Tibial artery (tissue), 4 donors: Measurements from ENCODE around the gene SCIN.

Experiments
- DNase-seq, 2 donors: peaks; one replicate each; pipeline ENCODE4 v3.0.0-alpha.2; 2019
- H3K27ac ChIP-seq, 2 donors: fragments of 200-600 bp; sonication (generic) in 1 of 2; 1 replicate in 1 of 2; 2 replicates in 1 of 2; pipeline ENCODE4 v1.5.1; 2018 to 2019; ENCODE audit warnings: mild to moderate bottlenecking in 1 of 2
- H3K27me3 ChIP-seq, 2 donors: fragments of 200-600 bp; sonication (generic) in 1 of 2; one replicate each; pipeline versions ENCODE4 v1.5.1 to v1.6.0; 2016 to 2019
- H3K36me3 ChIP-seq, 3 donors: fragments of 200-600 bp; sonication (generic) in 2 of 3; one replicate each; pipeline ENCODE4 v1.5.1; 2016 to 2019; ENCODE audit warnings: mild to moderate bottlenecking in 2 of 3
- H3K4me1 ChIP-seq, 4 donors: fragments of 200-600 bp; sonication (generic) in 2 of 4; 1 replicate in 3 of 4; 2 replicates in 1 of 4; pipeline ENCODE4 v1.5.1; 2016 to 2019
- H3K4me3 ChIP-seq, 2 donors: fragments of 200-600 bp; sonication (generic) in 1 of 2; 1 replicate in 1 of 2; 2 replicates in 1 of 2; pipeline ENCODE4 v1.5.1; 2018 to 2019; ENCODE audit warnings: mild to moderate bottlenecking in 2 of 2
- H3K9me3 ChIP-seq, 3 donors: fragments of 200-600 bp; sonication (generic) in 1 of 3; one replicate each; pipeline ENCODE4 v1.5.1; 2016 to 2019
- intact Hi-C: fragments of 100-400 bp; cut with DNase I; formaldehyde crosslinking; loops from one replicate; pipeline ENCODE4 v1.15.0; 2023; ENCODE audit warnings: low total_unique reads
- TF ChIP-seq, protein P1 (sequence below), 2 experiments: fragments of 200-600 bp in 1 of 2; fragments of 450-650 bp in 1 of 2; IDR thresholded peaks; one replicate each; pipeline ENCODE4 v1.5.1; 2017 to 2019; ENCODE audit warnings: antibody characterized with exemption in 2 of 2, mild to moderate bottlenecking in 1 of 2, moderate library complexity in 1 of 2

The SCIN gene

DNA sequence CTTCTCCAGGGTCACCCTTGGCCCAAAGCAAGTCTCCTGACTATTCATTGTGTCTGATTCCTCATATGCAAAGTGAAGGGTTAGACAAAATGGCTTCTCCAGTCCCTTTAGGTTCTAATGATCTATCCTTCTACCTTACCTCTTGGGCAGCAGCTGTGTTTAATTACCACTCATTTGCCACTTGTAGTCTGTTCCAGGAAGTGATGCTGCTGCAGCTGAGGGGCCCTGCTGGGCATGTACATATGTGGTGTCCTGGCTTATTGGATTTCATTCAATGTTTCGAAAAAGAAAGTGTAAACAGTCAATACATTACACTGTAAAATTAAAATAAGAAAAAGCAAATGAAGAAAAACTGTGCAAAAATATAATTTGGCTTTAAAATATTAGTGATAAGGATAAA lies 36.6 kb downstream of the SCIN start:
- DNase-seq, result no peak
- Histone ChIP-seq H3K4me3 (no peak overlapping the region), H3K27me3 (no peaks in the 10 kb centered on the region), H3K4me1 (no peaks in the 10 kb centered on the region), H3K36me3 (no peaks in the 10 kb centered on the region), H3K9me3 (peaks cover 0 to 3% (median 0%) of the 10 kb centered on the region in 3 donors), H3K27ac (no peak overlapping the region)
- TF ChIP-seq, protein P1, sequence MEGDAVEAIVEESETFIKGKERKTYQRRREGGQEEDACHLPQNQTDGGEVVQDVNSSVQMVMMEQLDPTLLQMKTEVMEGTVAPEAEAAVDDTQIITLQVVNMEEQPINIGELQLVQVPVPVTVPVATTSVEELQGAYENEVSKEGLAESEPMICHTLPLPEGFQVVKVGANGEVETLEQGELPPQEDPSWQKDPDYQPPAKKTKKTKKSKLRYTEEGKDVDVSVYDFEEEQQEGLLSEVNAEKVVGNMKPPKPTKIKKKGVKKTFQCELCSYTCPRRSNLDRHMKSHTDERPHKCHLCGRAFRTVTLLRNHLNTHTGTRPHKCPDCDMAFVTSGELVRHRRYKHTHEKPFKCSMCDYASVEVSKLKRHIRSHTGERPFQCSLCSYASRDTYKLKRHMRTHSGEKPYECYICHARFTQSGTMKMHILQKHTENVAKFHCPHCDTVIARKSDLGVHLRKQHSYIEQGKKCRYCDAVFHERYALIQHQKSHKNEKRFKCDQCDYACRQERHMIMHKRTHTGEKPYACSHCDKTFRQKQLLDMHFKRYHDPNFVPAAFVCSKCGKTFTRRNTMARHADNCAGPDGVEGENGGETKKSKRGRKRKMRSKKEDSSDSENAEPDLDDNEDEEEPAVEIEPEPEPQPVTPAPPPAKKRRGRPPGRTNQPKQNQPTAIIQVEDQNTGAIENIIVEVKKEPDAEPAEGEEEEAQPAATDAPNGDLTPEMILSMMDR (IDR thresholded peaks at IDR 0.05), result no peak
- intact Hi-C loops, result no loop called here

DNA sequence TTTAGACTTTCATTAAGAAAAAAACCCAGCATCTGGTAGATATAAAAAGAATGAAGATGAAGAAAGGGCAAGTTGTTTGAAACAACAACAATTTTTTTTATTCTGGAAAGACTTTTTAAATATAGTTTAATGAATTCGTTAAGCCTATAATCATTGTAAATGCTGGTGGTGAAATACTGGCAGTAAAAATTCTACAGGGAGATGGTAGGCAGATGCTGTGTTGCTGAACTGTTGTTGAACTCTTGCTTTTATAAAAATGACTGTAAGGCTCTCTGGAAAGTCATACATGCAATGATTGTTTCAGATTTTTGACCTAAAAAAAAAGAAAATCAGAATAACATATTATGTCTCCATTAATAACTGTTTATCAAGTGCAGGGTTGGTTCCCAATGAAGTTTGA lies 39.0 kb downstream of the SCIN start:
- no peaks in the 10 kb centered on the region for H3K4me1 ChIP-seq
- intact Hi-C loops, result no loop called here
- H3K36me3 ChIP-seq, result no peaks in the 10 kb centered on the region
- H3K27me3 ChIP-seq, result no peaks in the 10 kb centered on the region
- H3K27ac ChIP-seq, result no peak overlapping the region
- H3K9me3 ChIP-seq, result no peaks in the 10 kb centered on the region
- TF ChIP-seq, protein P1 (IDR thresholded peaks at IDR 0.05), result no peak
- no peak for DNase-seq
- no peak overlapping the region for H3K4me3 ChIP-seq

DNA sequence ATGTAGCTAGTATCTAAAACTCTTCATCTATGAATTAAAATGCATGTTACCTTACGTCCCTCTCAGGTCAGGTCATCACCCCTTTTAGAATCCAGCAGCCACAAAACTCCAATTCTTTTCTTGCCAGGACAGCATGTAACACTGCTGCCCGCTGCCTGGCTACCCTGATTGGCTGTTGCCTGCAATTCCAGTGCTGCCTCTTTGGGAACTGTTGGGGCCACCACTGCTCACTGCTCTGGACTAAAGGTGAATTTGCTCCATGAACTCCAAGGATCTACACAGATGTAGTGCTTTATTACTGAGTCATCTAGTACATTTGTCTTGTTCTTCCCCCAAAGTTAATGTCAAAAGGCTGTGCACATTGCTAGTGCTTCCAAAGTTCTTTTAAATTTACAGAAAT lies 40.4 kb downstream of the SCIN start:
- Histone ChIP-seq H3K36me3 (no peaks in the 10 kb centered on the region), H3K27ac (no peak overlapping the region), H3K4me3 (no peak overlapping the region), H3K27me3 (no peaks in the 10 kb centered on the region), H3K4me1 (no peaks in the 10 kb centered on the region), H3K9me3 (no peaks in the 10 kb centered on the region)
- intact Hi-C loops, result no loop called here
- TF ChIP-seq, protein P1 (IDR thresholded peaks at IDR 0.05), result no peak
- DNase-seq, result no peak

DNA sequence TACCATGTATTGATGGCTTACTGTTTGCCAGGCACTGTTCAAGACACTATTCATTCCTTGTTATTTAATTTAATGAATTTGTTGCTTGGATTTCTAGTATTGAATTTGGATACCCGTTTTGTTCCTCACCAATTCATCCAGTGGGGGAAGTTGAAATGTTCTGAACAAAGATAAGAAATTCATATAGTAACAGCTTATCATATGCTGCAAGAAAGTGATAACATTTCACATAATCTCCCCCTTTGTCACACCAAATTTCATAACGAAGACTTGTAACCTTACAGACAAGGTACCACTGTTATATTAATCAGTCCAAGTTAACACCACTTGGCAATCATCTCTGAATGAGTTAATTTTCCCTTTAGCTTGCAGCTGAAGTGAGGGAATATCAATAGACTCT lies 42.1 kb downstream of the SCIN start:
- Histone ChIP-seq H3K27ac (no peak overlapping the region), H3K4me3 (no peak overlapping the region), H3K9me3 (no peaks in the 10 kb centered on the region), H3K4me1 (no peaks in the 10 kb centered on the region), H3K27me3 (no peaks in the 10 kb centered on the region), H3K36me3 (no peaks in the 10 kb centered on the region)
- TF ChIP-seq, protein P1 (IDR thresholded peaks at IDR 0.05), result no peak
- intact Hi-C loops, result no loop called here
- DNase-seq, result no peak

DNA sequence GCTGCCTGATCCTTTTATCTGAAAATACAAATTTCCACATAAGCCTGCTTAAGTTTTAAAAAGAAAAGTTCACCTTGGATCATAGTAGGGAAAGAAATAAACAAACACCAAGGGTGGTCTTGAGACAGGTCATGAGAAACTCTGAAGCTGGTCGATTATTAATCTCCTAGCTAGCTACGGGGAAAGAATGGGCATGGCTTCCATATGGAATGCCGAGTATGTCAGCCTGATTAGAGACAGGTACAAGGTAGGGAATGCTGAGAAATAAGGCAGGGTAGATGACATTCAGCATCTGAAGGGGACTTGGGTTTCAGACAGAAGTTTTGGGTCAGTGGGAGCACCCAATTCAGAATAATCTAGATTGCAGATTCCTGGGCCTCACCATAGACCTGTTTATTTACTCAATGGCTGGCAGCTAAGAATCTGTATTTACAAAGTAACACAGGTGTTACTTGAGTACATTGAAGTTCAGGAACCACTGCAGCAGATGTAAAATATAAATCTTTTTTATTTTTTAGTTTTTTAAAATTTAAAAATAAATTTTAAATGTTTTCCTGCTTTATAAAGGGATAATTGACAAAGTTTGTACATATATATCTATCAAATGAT lies 49.0 kb downstream of the SCIN start:
- no peaks in the 10 kb centered on the region for H3K4me1 ChIP-seq
- H3K9me3 ChIP-seq, result no peaks in the 10 kb centered on the region
- no peaks in the 10 kb centered on the region for H3K27me3 ChIP-seq
- no peak overlapping the region for H3K27ac ChIP-seq
- TF ChIP-seq, protein P1 (IDR thresholded peaks at IDR 0.05), result no peak
- intact Hi-C loops, result no loop called here
- no peaks in the 10 kb centered on the region for H3K36me3 ChIP-seq
- H3K4me3 ChIP-seq, result no peak overlapping the region
- no peak for DNase-seq

DNA sequence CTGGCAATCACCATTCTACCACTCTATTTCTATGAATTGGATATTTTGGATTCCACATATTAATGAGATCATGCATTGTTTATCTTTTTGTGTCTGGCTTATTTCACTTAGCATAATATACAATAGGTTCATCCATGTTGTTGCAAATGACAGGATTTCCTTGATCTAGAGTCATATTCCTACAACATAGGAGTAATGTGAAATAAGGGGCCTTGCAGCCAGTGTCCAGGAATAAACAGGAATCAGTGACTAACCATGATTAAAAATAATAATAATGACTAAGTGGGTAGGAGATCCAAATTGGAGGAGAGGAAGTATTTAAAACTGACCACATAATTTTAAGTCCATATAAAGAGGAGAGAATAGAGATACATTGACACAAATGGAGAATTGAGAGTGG lies 49.9 kb downstream of the SCIN start:
- no peak for DNase-seq
- intact Hi-C loops, result no loop called here
- no peaks in the 10 kb centered on the region for H3K27me3 ChIP-seq
- TF ChIP-seq, protein P1 (IDR thresholded peaks at IDR 0.05), result no peak
- no peaks in the 10 kb centered on the region for H3K9me3 ChIP-seq
- no peaks in the 10 kb centered on the region for H3K4me1 ChIP-seq
- no peak overlapping the region for H3K27ac ChIP-seq
- H3K36me3 ChIP-seq, result no peaks in the 10 kb centered on the region
- no peak overlapping the region for H3K4me3 ChIP-seq
